ENCODE measurements around the gene NPY4R. TPM values are rescaled to one million over a fixed set of nuclear protein-coding genes. Genes with fewer than 3 reads are reported as not detected.
"Not testable (repeated sequence)": the region's sequence is repeated elsewhere in the genome, so short reads cannot be mapped to it uniquely, and the experiment has no call there.

Gene NPY4R
- total RNA-seq = not detected in 2 replicates

- intact Hi-C loops (cut with micrococcal nuclease) = not testable (repeated sequence)
Observed at GRCh38 chr10:46465765-46466164, at the start of gene NPY4R. Gene NPY4R, minus strand, starts transcription at chr10:46465958. Its CDS starts 3,323 bp downstream, at chr10:46462635.

- intact Hi-C loops (cut with micrococcal nuclease) = no loop called here
Observed at GRCh38 chr10:46515366-46515765, 49.6 kb upstream of the NPY4R start.

GRCh38 chr10:46514899-46515298 lies 49.1 kb upstream of the NPY4R start:
- intact Hi-C loops (cut with micrococcal nuclease) = no loop called here

- intact Hi-C loops (cut with micrococcal nuclease) = no loop called here
Observed at GRCh38 chr10:46514431-46514861, 48.7 kb upstream of the NPY4R start.

- intact Hi-C loops (cut with micrococcal nuclease) = not testable (repeated sequence)
Observed at GRCh38 chr10:46513333-46513732, 47.6 kb upstream of the NPY4R start.

GRCh38 chr10:46512725-46513124 lies 47.0 kb upstream of the NPY4R start:
- intact Hi-C loops (cut with micrococcal nuclease) = not testable (repeated sequence)

GRCh38 chr10:46512002-46512401 lies 46.2 kb upstream of the NPY4R start:
- intact Hi-C loops (cut with micrococcal nuclease) = not testable (repeated sequence)

GRCh38 chr10:46499990-46500389 lies 34.2 kb upstream of the NPY4R start:
- intact Hi-C loops (cut with micrococcal nuclease) = not testable (repeated sequence)

GRCh38 chr10:46498985-46499703 lies 33.4 kb upstream of the NPY4R start:
- intact Hi-C loops (cut with micrococcal nuclease) = not testable (repeated sequence)

- intact Hi-C loops (cut with micrococcal nuclease) = not testable (repeated sequence)
Observed at GRCh38 chr10:46497878-46498277, 32.1 kb upstream of the NPY4R start.

- intact Hi-C loops (cut with micrococcal nuclease) = not testable (repeated sequence)
Observed at GRCh38 chr10:46497401-46497800, 31.6 kb upstream of the NPY4R start.

- intact Hi-C loops (cut with micrococcal nuclease) = not testable (repeated sequence)
Observed at GRCh38 chr10:46491364-46492114, 25.8 kb upstream of the NPY4R start.

GRCh38 chr10:46490285-46490684 lies 24.5 kb upstream of the NPY4R start:
- intact Hi-C loops (cut with micrococcal nuclease) = not testable (repeated sequence)

- intact Hi-C loops (cut with micrococcal nuclease) = not testable (repeated sequence)
Observed at GRCh38 chr10:46486459-46486858, 20.7 kb upstream of the NPY4R start.

GRCh38 chr10:46474746-46475320 lies 9.1 kb upstream of the NPY4R start:
- intact Hi-C loops (cut with micrococcal nuclease) = not testable (repeated sequence)

GRCh38 chr10:46473758-46474157 lies 8.0 kb upstream of the NPY4R start:
- intact Hi-C loops (cut with micrococcal nuclease) = not testable (repeated sequence)

- intact Hi-C loops (cut with micrococcal nuclease) = not testable (repeated sequence)
Observed at GRCh38 chr10:46470134-46470533, 4.4 kb upstream of the NPY4R start.

- intact Hi-C loops (cut with micrococcal nuclease) = not testable (repeated sequence)
Observed at GRCh38 chr10:46468119-46468809, 2.5 kb upstream of the NPY4R start.

GRCh38 chr10:46463608-46464007 lies 2.1 kb downstream of the NPY4R start:
- intact Hi-C loops (cut with micrococcal nuclease) = not testable (repeated sequence)

- intact Hi-C loops (cut with micrococcal nuclease) = not testable (repeated sequence)
Observed at GRCh38 chr10:46462276-46462675, 3.5 kb downstream of the NPY4R start.

GRCh38 chr10:46459579-46459978 lies 6.2 kb downstream of the NPY4R start:
- intact Hi-C loops (cut with micrococcal nuclease) = not testable (repeated sequence)

GRCh38 chr10:46457071-46457470 lies 8.7 kb downstream of the NPY4R start:
- intact Hi-C loops (cut with micrococcal nuclease) = not testable (repeated sequence)
